HepG2 (cell line): ENCODE data around the gene NGEF. TPM values are rescaled to one million over a fixed set of nuclear protein-coding genes. Genes with fewer than 3 reads are reported as not detected.

Experiments
- GATAD2A ChIP-seq: IDR thresholded peaks from 2 replicates; pipeline ENCODE4 v1.6.1; 2016
- HNF4A ChIP-seq: sonication (generic); formaldehyde crosslinking; IDR thresholded peaks from 2 replicates; pipeline ENCODE4 v1.4.0; 2020; ENCODE audit warnings: missing genetic modification reagents
- JDP2 ChIP-seq: sonication (generic); formaldehyde crosslinking; IDR thresholded peaks from 2 replicates; pipeline ENCODE4 v1.8.1; 2022; ENCODE audit warnings: missing genetic modification reagents, borderline replicate concordance
- JUND ChIP-seq: sonication (generic); formaldehyde crosslinking; IDR thresholded peaks from 2 replicates; pipeline ENCODE4 v1.8.0; 2022; ENCODE audit warnings: mild to moderate bottlenecking, missing genetic modification reagents
- ZFP90 ChIP-seq: sonication (generic); formaldehyde crosslinking; IDR thresholded peaks from 2 replicates; pipeline ENCODE4 v1.8.0; 2022; ENCODE audit warnings: missing genetic modification reagents, mild to moderate bottlenecking, inconsistent platforms, borderline replicate concordance
- ZMYM4 ChIP-seq: sonication (generic); formaldehyde crosslinking; IDR thresholded peaks from 2 replicates; pipeline ENCODE4 v1.8.1; 2023; ENCODE audit warnings: mild to moderate bottlenecking, missing genetic modification reagents
- ZNF20 ChIP-seq: sonication (generic); formaldehyde crosslinking; IDR thresholded peaks from 2 replicates; pipeline ENCODE4 v1.4.0; 2020; ENCODE audit warnings: mild to moderate bottlenecking, moderate library complexity, missing genetic modification reagents
- ZNF24 ChIP-seq: fragments of 450-650 bp; IDR thresholded peaks from 2 replicates; pipeline ENCODE4 v1.6.1; 2017; ENCODE audit warnings: antibody characterized with exemption, mild to moderate bottlenecking
- ZNF354B ChIP-seq: sonication (generic); formaldehyde crosslinking; IDR thresholded peaks from 2 replicates; pipeline ENCODE4 v1.8.0; 2022; ENCODE audit warnings: mild to moderate bottlenecking, missing genetic modification reagents
- ZNF556 ChIP-seq: sonication (generic); formaldehyde crosslinking; IDR thresholded peaks from 2 replicates; pipeline ENCODE4 v1.4.0; 2020; ENCODE audit warnings: mild to moderate bottlenecking, missing genetic modification reagents, borderline replicate concordance
- ZNF790 ChIP-seq: sonication (generic); formaldehyde crosslinking; IDR thresholded peaks from 2 replicates; pipeline ENCODE4 v1.8.0; 2022; ENCODE audit warnings: missing genetic modification reagents, mild to moderate bottlenecking, borderline replicate concordance
- polyA plus RNA-seq, 8 experiments: library from polyadenylated mRNA; depleted of rRNA in 3 of 8; stranded (reverse) in 7 of 8; unstranded in 1 of 8; fragments of >200 nt; fragmentation: Illumina TruSeq in 4 of 8; extraction: Trizol in 4 of 8; gene quantifications; 2 replicates each; pipeline versions ENCODE4 v1.2.1 to v1.2.3, GENCODE V29; 2011 to 2016; ENCODE audit warnings: low read depth in 4 of 8, missing spikeins in 1 of 8, mixed read lengths in 1 of 8; ENCODE audit not compliant: insufficient read depth in 1 of 8
- total RNA-seq, 5 experiments: library from RNA; depleted of rRNA; stranded (reverse); fragments of >200 nt; fragmentation: Illumina TruSeq; extraction: Trizol; gene quantifications; 2 replicates each; pipeline ENCODE4 v1.2.3, GENCODE V29; 2016; ENCODE audit warnings: low read depth in 1 of 5
- TF ChIP-seq, protein P1 (sequence below): sonication (generic); formaldehyde crosslinking; IDR thresholded peaks from 2 replicates; pipeline ENCODE4 v1.4.0; 2020; ENCODE audit warnings: mild to moderate bottlenecking, missing genetic modification reagents, borderline replicate concordance
- TF ChIP-seq, protein P2 (sequence below): sonication (generic); formaldehyde crosslinking; IDR thresholded peaks from 2 replicates; pipeline ENCODE4 v1.5.0; 2020; ENCODE audit warnings: missing genetic modification reagents
- TF ChIP-seq, protein P3 (sequence below): sonication (generic); formaldehyde crosslinking; IDR thresholded peaks from 2 replicates; pipeline ENCODE4 v1.5.0; 2020; ENCODE audit warnings: missing genetic modification reagents, mild to moderate bottlenecking, borderline replicate concordance
- TF ChIP-seq, protein P4 (sequence below): sonication (generic); formaldehyde crosslinking; IDR thresholded peaks from 2 replicates; pipeline ENCODE4 v1.5.1; 2020; ENCODE audit warnings: missing genetic modification reagents, mild to moderate bottlenecking, borderline replicate concordance
- TF ChIP-seq, protein P5 (sequence below): sonication (generic); formaldehyde crosslinking; IDR thresholded peaks from 2 replicates; pipeline ENCODE4 v1.4.0; 2020; ENCODE audit warnings: mild to moderate bottlenecking, missing genetic modification reagents
- TF ChIP-seq, protein P6 (sequence below): sonication (generic); formaldehyde crosslinking; IDR thresholded peaks from 2 replicates; pipeline ENCODE4 v1.4.0; 2020; ENCODE audit warnings: mild to moderate bottlenecking, missing genetic modification reagents
- TF ChIP-seq, protein P7 (sequence below): sonication (generic); formaldehyde crosslinking; IDR thresholded peaks from 2 replicates; pipeline ENCODE4 v1.4.0; 2020; ENCODE audit warnings: missing genetic modification reagents, mild to moderate bottlenecking, borderline replicate concordance

Gene NGEF
- total and polyA plus RNA-seq, 2 of the 13 experiments (the other 11 are each of a cell fraction or from before 2014, with no cell fraction given): 14.4 to 36.9 TPM

DNA sequence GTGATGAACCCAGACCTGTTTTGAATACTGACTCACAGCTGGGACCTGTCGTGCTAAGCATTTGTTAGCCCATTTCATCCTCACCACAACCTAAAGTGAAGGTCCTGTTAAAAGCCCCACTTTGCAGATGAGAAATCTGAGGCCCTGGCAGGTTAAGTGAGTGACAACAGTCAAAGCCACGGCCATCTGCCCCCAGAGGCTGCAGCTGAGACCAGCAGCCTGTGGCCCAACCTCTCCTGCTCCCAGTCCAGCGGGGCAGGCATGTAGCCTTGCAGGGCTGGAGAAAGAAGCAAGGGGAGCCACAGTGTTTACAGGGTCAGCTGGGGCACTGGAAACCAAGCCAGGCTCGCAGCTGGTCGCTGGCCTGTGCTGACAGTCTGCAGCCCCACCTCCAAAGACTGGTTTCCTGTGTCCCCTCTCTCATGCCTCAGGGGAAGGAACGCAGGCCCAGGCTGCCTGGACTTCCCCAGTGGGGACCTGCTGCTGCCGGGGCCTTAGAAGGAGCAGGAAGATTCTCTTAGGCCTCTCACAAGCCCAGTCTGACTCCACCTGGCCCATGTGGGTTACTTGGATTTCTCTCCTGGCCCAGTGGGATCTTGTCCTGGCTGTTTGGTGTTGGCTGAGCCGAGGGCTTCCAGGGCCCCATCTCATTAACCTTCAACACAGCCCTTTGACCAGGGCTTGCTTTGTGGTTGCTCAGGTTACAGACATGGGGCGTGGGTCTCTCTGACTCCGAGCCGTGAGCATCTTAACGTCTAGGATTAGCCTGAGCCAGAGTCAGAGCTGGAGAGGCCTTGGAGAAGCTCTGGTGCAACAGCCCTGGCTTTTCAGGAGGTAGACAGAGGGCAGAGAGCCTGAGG is 48.8 kb upstream of the NGEF start (continued):
- TF ChIP-seq ZFP90 (CRISPR knock-in tag): peak; percentile 10; the same call in 1 of the 2 replicates
- no peak for TF ChIP-seq ZNF354B (CRISPR knock-in tag)
- TF ChIP-seq, protein P1, sequence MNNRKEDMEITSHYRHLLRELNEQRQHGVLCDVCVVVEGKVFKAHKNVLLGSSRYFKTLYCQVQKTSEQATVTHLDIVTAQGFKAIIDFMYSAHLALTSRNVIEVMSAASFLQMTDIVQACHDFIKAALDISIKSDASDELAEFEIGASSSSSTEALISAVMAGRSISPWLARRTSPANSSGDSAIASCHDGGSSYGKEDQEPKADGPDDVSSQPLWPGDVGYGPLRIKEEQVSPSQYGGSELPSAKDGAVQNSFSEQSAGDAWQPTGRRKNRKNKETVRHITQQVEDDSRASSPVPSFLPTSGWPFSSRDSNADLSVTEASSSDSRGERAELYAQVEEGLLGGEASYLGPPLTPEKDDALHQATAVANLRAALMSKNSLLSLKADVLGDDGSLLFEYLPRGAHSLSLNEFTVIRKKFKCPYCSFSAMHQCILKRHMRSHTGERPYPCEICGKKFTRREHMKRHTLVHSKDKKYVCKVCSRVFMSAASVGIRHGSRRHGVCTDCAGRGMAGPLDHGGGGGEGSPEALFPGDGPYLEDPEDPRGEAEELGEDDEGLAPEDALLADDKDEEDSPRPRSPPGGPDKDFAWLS (CRISPR knock-in tag): no peak
- peak; percentile 63 for TF ChIP-seq HNF4A
- TF ChIP-seq, protein P2, sequence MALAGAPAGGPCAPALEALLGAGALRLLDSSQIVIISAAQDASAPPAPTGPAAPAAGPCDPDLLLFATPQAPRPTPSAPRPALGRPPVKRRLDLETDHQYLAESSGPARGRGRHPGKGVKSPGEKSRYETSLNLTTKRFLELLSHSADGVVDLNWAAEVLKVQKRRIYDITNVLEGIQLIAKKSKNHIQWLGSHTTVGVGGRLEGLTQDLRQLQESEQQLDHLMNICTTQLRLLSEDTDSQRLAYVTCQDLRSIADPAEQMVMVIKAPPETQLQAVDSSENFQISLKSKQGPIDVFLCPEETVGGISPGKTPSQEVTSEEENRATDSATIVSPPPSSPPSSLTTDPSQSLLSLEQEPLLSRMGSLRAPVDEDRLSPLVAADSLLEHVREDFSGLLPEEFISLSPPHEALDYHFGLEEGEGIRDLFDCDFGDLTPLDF: no peak
- TF ChIP-seq, protein P3, sequence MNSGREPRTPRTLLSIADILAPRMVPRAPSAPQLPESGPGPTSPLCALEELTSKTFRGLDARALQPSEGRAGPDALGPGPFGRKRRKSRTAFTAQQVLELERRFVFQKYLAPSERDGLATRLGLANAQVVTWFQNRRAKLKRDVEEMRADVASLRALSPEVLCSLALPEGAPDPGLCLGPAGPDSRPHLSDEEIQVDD: no peak
- TF ChIP-seq JUND: no peak; the same call in 1 of the 2 replicates
- TF ChIP-seq, protein P4, sequence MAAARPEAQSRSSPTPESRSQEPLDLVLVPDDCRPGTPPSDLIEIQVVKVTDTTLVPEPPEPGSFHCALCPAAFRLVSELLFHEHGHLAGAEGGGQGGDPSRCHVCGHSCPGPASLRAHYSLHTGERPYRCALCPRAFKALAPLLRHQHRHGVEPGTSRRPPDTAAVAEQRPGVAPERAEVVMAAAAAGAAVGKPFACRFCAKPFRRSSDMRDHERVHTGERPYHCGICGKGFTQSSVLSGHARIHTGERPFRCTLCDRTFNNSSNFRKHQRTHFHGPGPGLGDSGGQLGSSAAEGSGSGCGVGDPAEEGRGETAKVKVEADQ (CRISPR knock-in tag): peak; percentile 88; the same call in 1 of the 2 replicates
- no peak for TF ChIP-seq ZNF20 (CRISPR knock-in tag)
- TF ChIP-seq, protein P5, sequence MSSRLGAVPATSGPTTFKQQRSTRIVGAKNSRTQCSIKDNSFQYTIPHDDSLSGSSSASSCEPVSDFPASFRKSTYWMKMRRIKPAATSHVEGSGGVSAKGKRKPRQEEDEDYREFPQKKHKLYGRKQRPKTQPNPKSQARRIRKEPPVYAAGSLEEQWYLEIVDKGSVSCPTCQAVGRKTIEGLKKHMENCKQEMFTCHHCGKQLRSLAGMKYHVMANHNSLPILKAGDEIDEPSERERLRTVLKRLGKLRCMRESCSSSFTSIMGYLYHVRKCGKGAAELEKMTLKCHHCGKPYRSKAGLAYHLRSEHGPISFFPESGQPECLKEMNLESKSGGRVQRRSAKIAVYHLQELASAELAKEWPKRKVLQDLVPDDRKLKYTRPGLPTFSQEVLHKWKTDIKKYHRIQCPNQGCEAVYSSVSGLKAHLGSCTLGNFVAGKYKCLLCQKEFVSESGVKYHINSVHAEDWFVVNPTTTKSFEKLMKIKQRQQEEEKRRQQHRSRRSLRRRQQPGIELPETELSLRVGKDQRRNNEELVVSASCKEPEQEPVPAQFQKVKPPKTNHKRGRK (CRISPR knock-in tag): no peak
- no peak; the same call in 1 of the 2 replicates for TF ChIP-seq ZNF556 (CRISPR knock-in tag)
- peak; percentile 75 for TF ChIP-seq ZMYM4 (CRISPR knock-in tag)
- TF ChIP-seq GATAD2A (CRISPR knock-in tag): peak; percentile 85
- TF ChIP-seq, protein P6, sequence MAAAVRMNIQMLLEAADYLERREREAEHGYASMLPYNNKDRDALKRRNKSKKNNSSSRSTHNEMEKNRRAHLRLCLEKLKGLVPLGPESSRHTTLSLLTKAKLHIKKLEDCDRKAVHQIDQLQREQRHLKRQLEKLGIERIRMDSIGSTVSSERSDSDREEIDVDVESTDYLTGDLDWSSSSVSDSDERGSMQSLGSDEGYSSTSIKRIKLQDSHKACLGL (CRISPR knock-in tag): peak; percentile 84
- TF ChIP-seq ZNF790 (CRISPR knock-in tag): no peak
- no peak for TF ChIP-seq JDP2 (CRISPR knock-in tag)
- TF ChIP-seq ZNF24: no peak; the same call in 1 of the 2 replicates
- TF ChIP-seq, protein P7, sequence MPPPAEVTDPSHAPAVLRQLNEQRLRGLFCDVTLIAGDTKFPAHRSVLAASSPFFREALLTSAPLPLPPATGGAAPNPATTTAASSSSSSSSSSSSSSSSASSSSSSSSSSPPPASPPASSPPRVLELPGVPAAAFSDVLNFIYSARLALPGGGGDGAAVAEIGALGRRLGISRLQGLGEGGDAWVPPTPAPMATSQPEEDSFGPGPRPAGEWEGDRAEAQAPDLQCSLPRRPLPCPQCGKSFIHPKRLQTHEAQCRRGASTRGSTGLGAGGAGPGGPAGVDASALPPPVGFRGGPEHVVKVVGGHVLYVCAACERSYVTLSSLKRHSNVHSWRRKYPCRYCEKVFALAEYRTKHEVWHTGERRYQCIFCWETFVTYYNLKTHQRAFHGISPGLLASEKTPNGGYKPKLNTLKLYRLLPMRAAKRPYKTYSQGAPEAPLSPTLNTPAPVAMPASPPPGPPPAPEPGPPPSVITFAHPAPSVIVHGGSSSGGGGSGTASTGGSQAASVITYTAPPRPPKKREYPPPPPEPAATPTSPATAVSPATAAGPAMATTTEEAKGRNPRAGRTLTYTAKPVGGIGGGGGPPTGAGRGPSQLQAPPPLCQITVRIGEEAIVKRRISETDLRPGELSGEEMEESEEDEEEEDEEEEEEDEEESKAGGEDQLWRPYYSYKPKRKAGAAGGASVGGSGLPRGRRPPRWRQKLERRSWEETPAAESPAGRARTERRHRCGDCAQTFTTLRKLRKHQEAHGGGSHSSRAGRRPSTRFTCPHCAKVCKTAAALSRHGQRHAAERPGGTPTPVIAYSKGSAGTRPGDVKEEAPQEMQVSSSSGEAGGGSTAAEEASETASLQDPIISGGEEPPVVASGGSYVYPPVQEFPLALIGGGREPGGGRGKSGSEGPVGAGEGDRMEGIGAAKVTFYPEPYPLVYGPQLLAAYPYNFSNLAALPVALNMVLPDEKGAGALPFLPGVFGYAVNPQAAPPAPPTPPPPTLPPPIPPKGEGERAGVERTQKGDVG (CRISPR knock-in tag): peak; percentile 90; the same call in 1 of the 2 replicates
